Uterus (tissue), 4 donors: ENCODE results near the gene ABCF2. TPM values are rescaled to one million over a fixed set of nuclear protein-coding genes. Genes with fewer than 3 reads are reported as not detected.

ENCODE experiments used
- DNase-seq, 2 donors: peaks; one replicate each; pipeline ENCODE4 v3.0.0-alpha.2; 2019 to 2020
- H3K27ac ChIP-seq, 2 donors: fragments of 200-600 bp; sonication (generic); 1 replicate in 1 of 2; 2 replicates in 1 of 2; pipeline ENCODE4 v1.5.1; 2016 to 2018
- H3K27me3 ChIP-seq, 2 donors: fragments of 200-600 bp; sonication (generic); one replicate each; pipeline ENCODE4 v1.5.1; 2018 to 2019; ENCODE audit warnings: control low read depth in 1 of 2
- H3K36me3 ChIP-seq, 2 donors: fragments of 200-600 bp; sonication (generic); one replicate each; pipeline ENCODE4 v1.5.1; 2019; ENCODE audit warnings: control low read depth in 1 of 2
- H3K4me1 ChIP-seq, 2 donors: fragments of 200-600 bp; sonication (generic); one replicate each; pipeline ENCODE4 v1.5.1; 2018 to 2019; ENCODE audit warnings: control low read depth in 1 of 2
- H3K4me3 ChIP-seq, 2 donors: fragments of 200-600 bp; sonication (generic); 1 replicate in 1 of 2; 2 replicates in 1 of 2; pipeline ENCODE4 v1.5.1; 2018 to 2019; ENCODE audit warnings: mild to moderate bottlenecking in 1 of 2
- H3K9me3 ChIP-seq, 2 donors: fragments of 200-600 bp; sonication (generic); one replicate each; pipeline ENCODE4 v1.5.1; 2019; ENCODE audit warnings: control low read depth in 1 of 2
- POLR2A ChIP-seq, 2 donors: fragments of 450-650 bp; IDR thresholded peaks; one replicate each; pipeline ENCODE4 v1.6.1; 2016; ENCODE audit warnings: antibody characterized with exemption in 2 of 2, mild to moderate bottlenecking in 1 of 2, moderate library complexity in 1 of 2
- intact Hi-C: fragments of 100-400 bp; cut with DNase I; formaldehyde crosslinking; loops from one replicate; pipeline ENCODE4 v1.15.1; 2023; ENCODE audit warnings: low total_unique reads
- total RNA-seq, 4 donors: library from RNA; depleted of rRNA in 3 of 4; stranded (reverse); fragments of >200 nt in 3 of 4; gene quantifications; one replicate each; pipeline versions ENCODE4 v1.1.0 to v1.2.4, GENCODE V29; 2014 to 2023
- TF ChIP-seq, protein P1 (sequence below), 4 experiments: fragments of 200-600 bp in 2 of 4; fragments of 450-650 bp in 2 of 4; sonication (generic) in 2 of 4; IDR thresholded peaks; one replicate each; pipeline ENCODE4 v1.5.1; 2016 to 2019; ENCODE audit warnings: antibody characterized with exemption in 4 of 4, mild to moderate bottlenecking in 2 of 4, moderate library complexity in 1 of 4
- donor health status: DM: yes; HTN: yes; CAD: no.

Gene ABCF2
- total RNA-seq, 4 donors from 2014 or later, result 6.8 to 39.2 (median 37.7) TPM

DNA sequence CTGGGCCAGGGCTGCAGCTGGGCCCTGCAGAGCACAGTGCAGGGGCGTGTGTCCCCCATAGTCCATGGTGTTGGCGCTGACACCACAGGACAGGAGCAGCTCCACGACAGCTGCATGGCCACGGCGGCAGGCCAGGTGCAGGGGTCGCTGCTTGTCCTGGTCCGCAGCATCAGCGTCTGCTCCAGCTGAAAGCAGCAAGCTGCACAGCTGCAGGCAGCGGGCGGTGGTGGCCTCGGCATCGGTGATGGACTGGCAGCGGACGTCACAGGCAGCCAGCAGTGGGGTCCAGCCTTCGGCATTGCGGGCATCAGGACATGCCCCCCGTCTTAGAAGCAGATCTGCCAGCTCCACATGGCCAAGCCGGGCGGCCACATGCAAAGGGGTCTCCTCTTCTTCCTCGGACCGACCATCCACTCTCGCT is 46.0 kb downstream of the ABCF2 start:
- Histone ChIP-seq H3K27me3 (no peaks in the 10 kb centered on the region), H3K27ac (no peak overlapping the region), H3K4me1 (no peaks in the 10 kb centered on the region), H3K9me3 (no peaks in the 10 kb centered on the region), H3K36me3 (no peaks in the 10 kb centered on the region), H3K4me3 (no peak overlapping the region)
- intact Hi-C loops, result no loop called here
- TF ChIP-seq POLR2A (IDR thresholded peaks at IDR 0.05), result no peak
- TF ChIP-seq, protein P1, sequence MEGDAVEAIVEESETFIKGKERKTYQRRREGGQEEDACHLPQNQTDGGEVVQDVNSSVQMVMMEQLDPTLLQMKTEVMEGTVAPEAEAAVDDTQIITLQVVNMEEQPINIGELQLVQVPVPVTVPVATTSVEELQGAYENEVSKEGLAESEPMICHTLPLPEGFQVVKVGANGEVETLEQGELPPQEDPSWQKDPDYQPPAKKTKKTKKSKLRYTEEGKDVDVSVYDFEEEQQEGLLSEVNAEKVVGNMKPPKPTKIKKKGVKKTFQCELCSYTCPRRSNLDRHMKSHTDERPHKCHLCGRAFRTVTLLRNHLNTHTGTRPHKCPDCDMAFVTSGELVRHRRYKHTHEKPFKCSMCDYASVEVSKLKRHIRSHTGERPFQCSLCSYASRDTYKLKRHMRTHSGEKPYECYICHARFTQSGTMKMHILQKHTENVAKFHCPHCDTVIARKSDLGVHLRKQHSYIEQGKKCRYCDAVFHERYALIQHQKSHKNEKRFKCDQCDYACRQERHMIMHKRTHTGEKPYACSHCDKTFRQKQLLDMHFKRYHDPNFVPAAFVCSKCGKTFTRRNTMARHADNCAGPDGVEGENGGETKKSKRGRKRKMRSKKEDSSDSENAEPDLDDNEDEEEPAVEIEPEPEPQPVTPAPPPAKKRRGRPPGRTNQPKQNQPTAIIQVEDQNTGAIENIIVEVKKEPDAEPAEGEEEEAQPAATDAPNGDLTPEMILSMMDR (IDR thresholded peaks at IDR 0.05), result no peak
- no peak for DNase-seq

DNA sequence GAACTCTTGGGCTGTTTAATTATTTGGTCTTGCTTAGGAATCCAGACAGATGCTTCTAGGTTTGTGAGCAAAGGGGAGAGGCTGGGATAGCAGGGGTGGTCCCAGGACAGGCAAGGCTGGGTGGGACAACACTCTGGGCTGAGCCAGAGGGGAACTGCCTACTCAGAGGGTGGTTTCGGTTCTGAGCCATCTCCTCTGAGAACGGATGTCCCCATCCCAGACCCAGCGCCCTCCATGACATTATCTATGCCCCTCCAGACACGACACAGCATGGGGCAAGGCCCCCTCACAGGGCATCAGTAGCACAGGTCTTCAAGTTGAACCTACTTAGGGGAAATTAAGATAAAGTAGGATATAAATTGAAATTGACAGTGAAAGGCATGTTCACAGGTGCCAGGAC is 47.1 kb downstream of the ABCF2 start:
- no peaks in the 10 kb centered on the region for H3K27me3 ChIP-seq

DNA sequence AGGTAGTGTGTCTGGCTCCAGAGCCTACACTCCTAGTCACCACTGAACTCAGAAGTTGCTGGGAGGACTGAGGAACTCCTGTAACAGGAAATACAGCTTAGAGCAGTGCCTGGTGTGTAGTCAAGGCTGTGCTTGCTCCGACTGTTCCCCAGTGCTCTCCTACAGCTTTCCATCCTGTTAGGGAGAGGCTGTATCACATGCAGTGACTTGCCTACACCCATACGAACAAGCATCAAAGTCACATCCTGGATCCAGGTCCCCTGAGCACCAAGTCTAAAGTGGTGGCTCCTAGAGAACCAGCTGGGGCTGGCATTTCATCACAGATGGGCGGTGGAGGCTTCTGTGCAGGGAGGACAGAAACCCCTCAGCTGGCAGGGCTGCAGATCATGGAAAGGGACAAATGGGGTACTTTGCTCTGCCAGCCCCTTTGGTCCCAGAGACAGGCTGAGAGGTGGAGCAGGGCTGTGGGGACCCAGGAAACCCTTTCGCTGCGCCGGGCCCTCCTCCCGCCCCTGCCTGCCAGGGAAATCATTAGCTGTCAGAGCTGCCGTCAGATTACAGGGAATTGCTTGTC is 47.6 kb downstream of the ABCF2 start:
- TF ChIP-seq, protein P1 (IDR thresholded peaks at IDR 0.05), result no peak
- TF ChIP-seq POLR2A (IDR thresholded peaks at IDR 0.05), result no peak
- no peaks in the 10 kb centered on the region for H3K4me1 ChIP-seq
- intact Hi-C loops, result no loop called here
- no peaks in the 10 kb centered on the region for H3K9me3 ChIP-seq
- H3K27ac ChIP-seq, result no peak overlapping the region
- H3K4me3 ChIP-seq, result no peak overlapping the region
- no peaks in the 10 kb centered on the region for H3K36me3 ChIP-seq
- no peaks in the 10 kb centered on the region for H3K27me3 ChIP-seq
- no peak for DNase-seq

More for the DNA sequence above, 47.1 kb downstream of the ABCF2 start:
- Histone ChIP-seq H3K4me3 (no peak overlapping the region), H3K9me3 (no peaks in the 10 kb centered on the region), H3K4me1 (no peaks in the 10 kb centered on the region), H3K36me3 (no peaks in the 10 kb centered on the region), H3K27ac (no peak overlapping the region)
- intact Hi-C loops, result no loop called here
- TF ChIP-seq, protein P1 (IDR thresholded peaks at IDR 0.05), result no peak
- no peak for TF ChIP-seq POLR2A (IDR thresholded peaks at IDR 0.05)
- no peak for DNase-seq

DNA sequence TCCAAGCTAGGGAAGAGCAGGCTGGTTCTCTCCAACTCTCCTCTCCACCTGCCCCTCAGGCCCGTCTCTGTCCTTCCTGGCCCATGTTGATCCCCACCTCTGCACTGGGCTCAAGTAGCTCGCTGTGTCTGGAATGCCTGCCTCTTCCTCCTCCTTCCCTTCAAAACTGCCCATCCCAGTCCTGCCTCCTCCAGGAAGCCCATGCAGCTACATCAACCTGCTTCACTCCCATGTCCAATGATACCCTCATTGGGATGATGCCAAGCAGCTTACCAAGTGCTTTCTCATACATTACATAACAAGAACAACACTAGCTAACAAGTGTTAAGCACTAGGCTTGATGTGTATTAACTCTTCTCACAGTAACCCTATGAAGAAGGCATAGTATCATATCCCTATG is 48.2 kb downstream of the ABCF2 start:
- Histone ChIP-seq H3K4me3 (no peak overlapping the region), H3K27ac (no peak overlapping the region), H3K4me1 (no peaks in the 10 kb centered on the region), H3K36me3 (no peaks in the 10 kb centered on the region), H3K27me3 (no peaks in the 10 kb centered on the region), H3K9me3 (no peaks in the 10 kb centered on the region)
- intact Hi-C loops, result no loop called here
- DNase-seq, result no peak
- TF ChIP-seq, protein P1 (IDR thresholded peaks at IDR 0.05), result no peak
- no peak for TF ChIP-seq POLR2A (IDR thresholded peaks at IDR 0.05)

DNA sequence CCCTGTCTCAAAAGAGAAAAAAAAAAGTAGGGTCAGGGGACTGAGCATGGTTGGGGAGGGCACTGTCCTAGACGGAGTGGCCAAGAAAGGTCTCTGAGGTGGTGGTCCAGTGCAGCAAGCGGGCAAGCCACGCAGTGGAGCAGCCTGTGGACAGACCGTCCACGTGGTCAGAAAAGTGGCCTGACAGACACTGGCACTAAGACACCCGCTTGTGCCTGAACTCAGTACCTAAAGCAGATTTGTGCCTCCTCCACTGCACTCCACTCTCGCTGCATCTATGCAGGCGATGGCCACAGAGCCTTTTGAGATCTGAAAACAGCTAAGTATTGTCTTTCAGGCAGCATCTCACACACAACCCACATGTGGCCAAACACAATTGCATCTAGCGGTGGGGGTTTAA is 48.8 kb downstream of the ABCF2 start:
- Histone ChIP-seq H3K9me3 (no peaks in the 10 kb centered on the region), H3K36me3 (no peaks in the 10 kb centered on the region), H3K27ac (no peak overlapping the region), H3K27me3 (no peaks in the 10 kb centered on the region), H3K4me3 (no peak overlapping the region), H3K4me1 (no peaks in the 10 kb centered on the region)
- TF ChIP-seq, protein P1 (IDR thresholded peaks at IDR 0.05), result no peak
- no peak for TF ChIP-seq POLR2A (IDR thresholded peaks at IDR 0.05)
- DNase-seq, result no peak
- intact Hi-C loops, result no loop called here
